HL-60 (cell line): ENCODE measurements around the gene MLH1.

Experiments
- GABPA ChIP-seq: IDR thresholded peaks from 2 replicates; pipeline ENCODE4 v1.6.1; 2012; ENCODE audit warnings: low read depth
- POLR2AphosphoS5 ChIP-seq: IDR thresholded peaks from 2 replicates; pipeline ENCODE4 v1.6.1; 2012; ENCODE audit warnings: low read depth
- SPI1 ChIP-seq: IDR thresholded peaks from 2 replicates; pipeline ENCODE4 v1.6.1; 2012; ENCODE audit warnings: low read depth, mild to moderate bottlenecking, borderline replicate concordance
- TF ChIP-seq, protein P1 (sequence below): IDR thresholded peaks from one replicate; pipeline ENCODE4 v1.5.1; 2011; ENCODE audit warnings: low read length, control low read depth, inconsistent platforms; ENCODE audit not compliant: insufficient read depth
- TF ChIP-seq, protein P2 (sequence below): IDR thresholded peaks from 2 replicates; pipeline ENCODE4 v1.6.1; 2012; ENCODE audit warnings: low read depth; ENCODE audit not compliant: insufficient replicate concordance

DNA sequence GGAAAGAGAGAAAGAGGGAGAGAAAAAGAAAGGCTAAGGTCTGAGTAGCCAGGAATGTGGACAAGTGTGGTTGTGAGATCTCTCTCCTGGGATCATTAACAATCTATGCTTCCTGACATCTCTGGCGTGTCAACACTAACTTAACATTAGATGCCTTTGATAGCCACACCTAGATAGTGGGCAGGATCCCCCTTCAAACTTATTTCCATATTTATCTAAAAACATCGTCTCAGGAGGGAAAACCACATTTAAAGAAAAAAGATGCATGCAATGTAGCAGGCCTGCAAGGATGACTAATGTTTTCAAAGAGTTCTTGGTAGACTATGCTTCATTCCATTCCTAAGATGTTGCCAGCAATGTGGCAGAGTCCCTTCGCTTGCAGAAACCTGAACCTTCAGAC lies 80.9 kb downstream of the MLH1 start:
- TF ChIP-seq, protein P1, sequence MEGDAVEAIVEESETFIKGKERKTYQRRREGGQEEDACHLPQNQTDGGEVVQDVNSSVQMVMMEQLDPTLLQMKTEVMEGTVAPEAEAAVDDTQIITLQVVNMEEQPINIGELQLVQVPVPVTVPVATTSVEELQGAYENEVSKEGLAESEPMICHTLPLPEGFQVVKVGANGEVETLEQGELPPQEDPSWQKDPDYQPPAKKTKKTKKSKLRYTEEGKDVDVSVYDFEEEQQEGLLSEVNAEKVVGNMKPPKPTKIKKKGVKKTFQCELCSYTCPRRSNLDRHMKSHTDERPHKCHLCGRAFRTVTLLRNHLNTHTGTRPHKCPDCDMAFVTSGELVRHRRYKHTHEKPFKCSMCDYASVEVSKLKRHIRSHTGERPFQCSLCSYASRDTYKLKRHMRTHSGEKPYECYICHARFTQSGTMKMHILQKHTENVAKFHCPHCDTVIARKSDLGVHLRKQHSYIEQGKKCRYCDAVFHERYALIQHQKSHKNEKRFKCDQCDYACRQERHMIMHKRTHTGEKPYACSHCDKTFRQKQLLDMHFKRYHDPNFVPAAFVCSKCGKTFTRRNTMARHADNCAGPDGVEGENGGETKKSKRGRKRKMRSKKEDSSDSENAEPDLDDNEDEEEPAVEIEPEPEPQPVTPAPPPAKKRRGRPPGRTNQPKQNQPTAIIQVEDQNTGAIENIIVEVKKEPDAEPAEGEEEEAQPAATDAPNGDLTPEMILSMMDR, result no peak
- TF ChIP-seq POLR2AphosphoS5, result no peak
- no peak for TF ChIP-seq SPI1
- TF ChIP-seq, protein P2, sequence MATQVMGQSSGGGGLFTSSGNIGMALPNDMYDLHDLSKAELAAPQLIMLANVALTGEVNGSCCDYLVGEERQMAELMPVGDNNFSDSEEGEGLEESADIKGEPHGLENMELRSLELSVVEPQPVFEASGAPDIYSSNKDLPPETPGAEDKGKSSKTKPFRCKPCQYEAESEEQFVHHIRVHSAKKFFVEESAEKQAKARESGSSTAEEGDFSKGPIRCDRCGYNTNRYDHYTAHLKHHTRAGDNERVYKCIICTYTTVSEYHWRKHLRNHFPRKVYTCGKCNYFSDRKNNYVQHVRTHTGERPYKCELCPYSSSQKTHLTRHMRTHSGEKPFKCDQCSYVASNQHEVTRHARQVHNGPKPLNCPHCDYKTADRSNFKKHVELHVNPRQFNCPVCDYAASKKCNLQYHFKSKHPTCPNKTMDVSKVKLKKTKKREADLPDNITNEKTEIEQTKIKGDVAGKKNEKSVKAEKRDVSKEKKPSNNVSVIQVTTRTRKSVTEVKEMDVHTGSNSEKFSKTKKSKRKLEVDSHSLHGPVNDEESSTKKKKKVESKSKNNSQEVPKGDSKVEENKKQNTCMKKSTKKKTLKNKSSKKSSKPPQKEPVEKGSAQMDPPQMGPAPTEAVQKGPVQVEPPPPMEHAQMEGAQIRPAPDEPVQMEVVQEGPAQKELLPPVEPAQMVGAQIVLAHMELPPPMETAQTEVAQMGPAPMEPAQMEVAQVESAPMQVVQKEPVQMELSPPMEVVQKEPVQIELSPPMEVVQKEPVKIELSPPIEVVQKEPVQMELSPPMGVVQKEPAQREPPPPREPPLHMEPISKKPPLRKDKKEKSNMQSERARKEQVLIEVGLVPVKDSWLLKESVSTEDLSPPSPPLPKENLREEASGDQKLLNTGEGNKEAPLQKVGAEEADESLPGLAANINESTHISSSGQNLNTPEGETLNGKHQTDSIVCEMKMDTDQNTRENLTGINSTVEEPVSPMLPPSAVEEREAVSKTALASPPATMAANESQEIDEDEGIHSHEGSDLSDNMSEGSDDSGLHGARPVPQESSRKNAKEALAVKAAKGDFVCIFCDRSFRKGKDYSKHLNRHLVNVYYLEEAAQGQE, result no peak
- no peak for TF ChIP-seq GABPA
